Measurements from ENCODE around the gene DENND4A.

The DENND4A gene

GRCh38 chr15:65633752-65634151, 158.3 kb downstream of the DENND4A start:
- Histone ChIP-seq H4K20me1 (ENCODE audit: low read depth, low read length) (no peaks in the 10 kb centered on the region), H3K36me3 (ENCODE audit: low read length) (no peaks in the 10 kb centered on the region), H2AFZ (ENCODE audit: low read depth, low read length, severe bottlenecking) (no peak overlapping the region), H3K9me3 (ENCODE audit: insufficient read depth, low read length) (no peaks in the 10 kb centered on the region), H3K9ac (ENCODE audit: low read length) (no peak overlapping the region), H3K9me2 (replicated peaks; ENCODE audit: insufficient read depth, low read length) (no peaks in the 10 kb centered on the region), H3K4me2 (ENCODE audit: low read depth, low read length, poor library complexity, severe bottlenecking) (no peak overlapping the region), H3F3A (ENCODE audit: insufficient read depth) (no peaks in the 10 kb centered on the region), H3K27ac (ENCODE audit: low read depth, low read length) (no peak overlapping the region), H3K79me2 (ENCODE audit: insufficient read depth, low read length) (no peaks in the 10 kb centered on the region), H3K4me3 (ENCODE audit: insufficient read depth, low read length, poor library complexity, severe bottlenecking) (no peak overlapping the region), H3K27me3 (ENCODE audit: low read length) (no peaks in the 10 kb centered on the region)
- TF ChIP-seq, protein P1, sequence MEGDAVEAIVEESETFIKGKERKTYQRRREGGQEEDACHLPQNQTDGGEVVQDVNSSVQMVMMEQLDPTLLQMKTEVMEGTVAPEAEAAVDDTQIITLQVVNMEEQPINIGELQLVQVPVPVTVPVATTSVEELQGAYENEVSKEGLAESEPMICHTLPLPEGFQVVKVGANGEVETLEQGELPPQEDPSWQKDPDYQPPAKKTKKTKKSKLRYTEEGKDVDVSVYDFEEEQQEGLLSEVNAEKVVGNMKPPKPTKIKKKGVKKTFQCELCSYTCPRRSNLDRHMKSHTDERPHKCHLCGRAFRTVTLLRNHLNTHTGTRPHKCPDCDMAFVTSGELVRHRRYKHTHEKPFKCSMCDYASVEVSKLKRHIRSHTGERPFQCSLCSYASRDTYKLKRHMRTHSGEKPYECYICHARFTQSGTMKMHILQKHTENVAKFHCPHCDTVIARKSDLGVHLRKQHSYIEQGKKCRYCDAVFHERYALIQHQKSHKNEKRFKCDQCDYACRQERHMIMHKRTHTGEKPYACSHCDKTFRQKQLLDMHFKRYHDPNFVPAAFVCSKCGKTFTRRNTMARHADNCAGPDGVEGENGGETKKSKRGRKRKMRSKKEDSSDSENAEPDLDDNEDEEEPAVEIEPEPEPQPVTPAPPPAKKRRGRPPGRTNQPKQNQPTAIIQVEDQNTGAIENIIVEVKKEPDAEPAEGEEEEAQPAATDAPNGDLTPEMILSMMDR (IDR thresholded peaks at IDR 0.05; ENCODE audit: insufficient read depth, low read length, poor library complexity, severe bottlenecking), result no peak
- no peak for TF ChIP-seq EZH2phosphoT487 (conservative IDR thresholded peaks at IDR 0.05; ENCODE audit: low read length)

- no peak overlapping the region for H3K27ac ChIP-seq (ENCODE audit: low read depth, low read length)
- no peak overlapping the region for H2AFZ ChIP-seq (ENCODE audit: low read depth, low read length, severe bottlenecking)
- no peaks in the 10 kb centered on the region for H3K36me3 ChIP-seq (ENCODE audit: low read length)
- no peaks in the 10 kb centered on the region for H4K20me1 ChIP-seq (ENCODE audit: low read depth, low read length)
- H3K9me3 ChIP-seq (ENCODE audit: insufficient read depth, low read length), result no peaks in the 10 kb centered on the region
- no peak overlapping the region for H3K4me3 ChIP-seq (ENCODE audit: insufficient read depth, low read length, poor library complexity, severe bottlenecking)
- no peaks in the 10 kb centered on the region for H3K9me2 ChIP-seq (replicated peaks; ENCODE audit: insufficient read depth, low read length)
- H3K79me2 ChIP-seq (ENCODE audit: insufficient read depth, low read length), result no peaks in the 10 kb centered on the region
- H3K27me3 ChIP-seq (ENCODE audit: low read length), result no peaks in the 10 kb centered on the region
- H3K9ac ChIP-seq (ENCODE audit: low read length), result no peak overlapping the region
- TF ChIP-seq, protein P1 (IDR thresholded peaks at IDR 0.05; ENCODE audit: insufficient read depth, low read length, poor library complexity, severe bottlenecking), result no peak
- H3F3A ChIP-seq (ENCODE audit: insufficient read depth), result no peaks in the 10 kb centered on the region
- H3K4me2 ChIP-seq (ENCODE audit: low read depth, low read length, poor library complexity, severe bottlenecking), result no peak overlapping the region
Measured at GRCh38 chr15:65632780-65633375, 159.2 kb downstream of the DENND4A start.

DNA sequence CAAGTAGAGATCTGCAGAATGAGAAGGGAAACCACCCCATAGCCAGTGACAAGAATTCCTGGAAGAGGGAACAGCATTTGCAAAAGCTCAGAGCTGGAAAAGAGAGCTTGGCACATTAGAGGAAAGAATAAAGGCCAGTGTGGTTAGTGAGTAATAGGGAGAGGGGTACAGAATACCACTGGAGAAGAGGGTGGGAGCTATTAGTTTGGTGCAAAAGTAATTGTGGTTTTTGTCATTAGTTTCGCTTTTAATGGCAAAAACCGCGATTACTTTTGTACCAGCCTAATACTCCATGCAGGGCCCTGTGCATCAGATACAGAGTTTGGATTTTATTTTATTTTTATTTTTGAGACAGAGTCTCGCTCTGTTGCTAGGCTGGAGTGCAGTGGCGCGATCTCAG, 160.6 kb downstream of the DENND4A start:
- no peaks in the 10 kb centered on the region for H3K9me2 ChIP-seq (replicated peaks; ENCODE audit: insufficient read depth, low read length)
- H3K9me3 ChIP-seq (ENCODE audit: insufficient read depth, low read length), result no peaks in the 10 kb centered on the region
- no peak overlapping the region for H3K9ac ChIP-seq (ENCODE audit: low read length)
- no peaks in the 10 kb centered on the region for H4K20me1 ChIP-seq (ENCODE audit: low read depth, low read length)
- H3K36me3 ChIP-seq (ENCODE audit: low read length), result no peaks in the 10 kb centered on the region
- H3K27ac ChIP-seq (ENCODE audit: low read depth, low read length), result no peak overlapping the region
- no peaks in the 10 kb centered on the region for H3K27me3 ChIP-seq (ENCODE audit: low read length)
- H3K4me3 ChIP-seq (ENCODE audit: insufficient read depth, low read length, poor library complexity, severe bottlenecking), result no peak overlapping the region
- no peaks in the 10 kb centered on the region for H3K79me2 ChIP-seq (ENCODE audit: insufficient read depth, low read length)
- no peak overlapping the region for H3K4me2 ChIP-seq (ENCODE audit: low read depth, low read length, poor library complexity, severe bottlenecking)
- H3F3A ChIP-seq (ENCODE audit: insufficient read depth), result no peaks in the 10 kb centered on the region
- TF ChIP-seq, protein P1 (IDR thresholded peaks at IDR 0.05; ENCODE audit: insufficient read depth, low read length, poor library complexity, severe bottlenecking), result no peak
- no peak overlapping the region for H2AFZ ChIP-seq (ENCODE audit: low read depth, low read length, severe bottlenecking)
